Panc1 (cell line): ENCODE data around the gene CYP4F22. TPM values are rescaled to one million over a fixed set of nuclear protein-coding genes. Genes with fewer than 3 reads are reported as not detected.
"Not testable (repeated sequence)": the region's sequence is repeated elsewhere in the genome, so short reads cannot be mapped to it uniquely, and the experiment has no call there.

Experiments
- ATAC-seq: fragments of 200-7000 bp; cut with Tn5 transposase; 2 replicates; pipeline ENCODE4 v1.9.1; 2020; ENCODE audit warnings: mild to moderate bottlenecking, moderate library complexity
- BruUV-seq: library from RNA; stranded (reverse); fragments of 400-500 nt; replicated peaks from 2 replicates; lab custom pipeline; 2021; lab: Mats Ljungman, UMichigan
- CTCF ChIA-PET: fragments of 300-600 bp; sonication (Branson Sonifier 250); formaldehyde crosslinking; loops from one replicate; lab custom pipeline; 2022; ENCODE audit warnings: antibody characterized with exemption; lab: Charles Lee
- POLR2A ChIA-PET: fragments of 300-600 bp; sonication (Branson Sonifier 250); formaldehyde crosslinking; loops from one replicate; lab custom pipeline; 2022; ENCODE audit warnings: antibody characterized with exemption; lab: Charles Lee
- DNase-seq: peaks from one replicate; pipeline ENCODE4 v3.0.0-alpha.2; 2010; ENCODE audit warnings: low read depth, low spot score
- H3K27ac ChIP-seq: 2 replicates; pipeline ENCODE4 v1.5.1; 2011; ENCODE audit warnings: mild to moderate bottlenecking, low read length, inconsistent platforms
- H3K27me3 ChIP-seq: fragments of 200-500 bp; sonication (Bioruptor generic); 2 replicates; pipeline ENCODE4 v1.6.0; 2014; ENCODE audit warnings: low read length, inconsistent platforms; ENCODE audit not compliant: control insufficient read depth, insufficient read depth
- H3K36me3 ChIP-seq: fragments of 200-500 bp; sonication (Bioruptor generic); 2 replicates; pipeline ENCODE4 v1.5.1; 2014; ENCODE audit warnings: inconsistent platforms, mild to moderate bottlenecking, low read length, moderate library complexity; ENCODE audit not compliant: control insufficient read depth, insufficient read depth
- H3K4me1 ChIP-seq: 2 replicates; pipeline ENCODE4 v1.5.1; 2011; ENCODE audit warnings: inconsistent platforms, mild to moderate bottlenecking, low read length, moderate library complexity; ENCODE audit not compliant: control insufficient read depth, insufficient read depth
- H3K4me3 ChIP-seq, 2 experiments: 2 replicates each; pipeline ENCODE4 v1.5.1; 2011 to 2012; ENCODE audit warnings: low read depth in 2 of 2, low read length in 2 of 2, mild to moderate bottlenecking in 2 of 2, inconsistent platforms in 1 of 2, moderate library complexity in 1 of 2
- H3K9me3 ChIP-seq: fragments of 200-500 bp; sonication (Bioruptor generic); 2 replicates; pipeline ENCODE4 v1.5.1; 2014; ENCODE audit warnings: low read depth, mild to moderate bottlenecking, inconsistent platforms, low read length, moderate library complexity; ENCODE audit not compliant: control insufficient read depth, insufficient read depth
- CTCF ChIP-seq: fragments of 450-650 bp; IDR thresholded peaks from 2 replicates; pipeline ENCODE4 v1.5.1; 2017; ENCODE audit warnings: mild to moderate bottlenecking
- POLR2AphosphoS5 ChIP-seq: IDR thresholded peaks from 2 replicates; pipeline ENCODE4 v1.6.1; 2012; ENCODE audit warnings: mild to moderate bottlenecking, low read depth, low read length, moderate library complexity
- SIN3A ChIP-seq: IDR thresholded peaks from 2 replicates; pipeline ENCODE4 v1.6.1; 2012; ENCODE audit warnings: low read depth, mild to moderate bottlenecking, low read length, moderate library complexity, borderline replicate concordance; ENCODE audit not compliant: insufficient read depth
- TCF7L2 ChIP-seq: IDR thresholded peaks from 2 replicates; pipeline ENCODE4 v1.6.1; 2011; ENCODE audit warnings: mild to moderate bottlenecking, low read depth, low read length, inconsistent platforms
- in situ Hi-C: cut with HindIII; loops from 2 replicates; pipeline ENCODE4 v1.10.0; 2016; ENCODE audit warnings: low sequenced_read_pairs, low pct_unique_long_range_greater_than_20kb
- intact Hi-C: fragments of 100-400 bp; cut with micrococcal nuclease; formaldehyde crosslinking; loops from one replicate; pipeline ENCODE4 v1.10.0; 2022; ENCODE audit not compliant: unreplicated experiment
- total RNA-seq: library from RNA; stranded (reverse); gene quantifications from one replicate; pipeline ENCODE4 v1.2.1, GENCODE V29; 2021; ENCODE audit not compliant: unreplicated experiment
- TF ChIP-seq, protein P1 (sequence below), 2 experiments: IDR thresholded peaks; 2 replicates each; pipeline ENCODE4 v1.6.1; 2011 to 2012; ENCODE audit warnings: low read depth in 2 of 2, control low read depth in 1 of 2, low read length in 1 of 2, mild to moderate bottlenecking in 1 of 2, moderate library complexity in 1 of 2; ENCODE audit not compliant: insufficient read depth in 1 of 2

Gene CYP4F22
- total RNA-seq, 1 experiment from 2014 or later = 0.21 TPM

DNA sequence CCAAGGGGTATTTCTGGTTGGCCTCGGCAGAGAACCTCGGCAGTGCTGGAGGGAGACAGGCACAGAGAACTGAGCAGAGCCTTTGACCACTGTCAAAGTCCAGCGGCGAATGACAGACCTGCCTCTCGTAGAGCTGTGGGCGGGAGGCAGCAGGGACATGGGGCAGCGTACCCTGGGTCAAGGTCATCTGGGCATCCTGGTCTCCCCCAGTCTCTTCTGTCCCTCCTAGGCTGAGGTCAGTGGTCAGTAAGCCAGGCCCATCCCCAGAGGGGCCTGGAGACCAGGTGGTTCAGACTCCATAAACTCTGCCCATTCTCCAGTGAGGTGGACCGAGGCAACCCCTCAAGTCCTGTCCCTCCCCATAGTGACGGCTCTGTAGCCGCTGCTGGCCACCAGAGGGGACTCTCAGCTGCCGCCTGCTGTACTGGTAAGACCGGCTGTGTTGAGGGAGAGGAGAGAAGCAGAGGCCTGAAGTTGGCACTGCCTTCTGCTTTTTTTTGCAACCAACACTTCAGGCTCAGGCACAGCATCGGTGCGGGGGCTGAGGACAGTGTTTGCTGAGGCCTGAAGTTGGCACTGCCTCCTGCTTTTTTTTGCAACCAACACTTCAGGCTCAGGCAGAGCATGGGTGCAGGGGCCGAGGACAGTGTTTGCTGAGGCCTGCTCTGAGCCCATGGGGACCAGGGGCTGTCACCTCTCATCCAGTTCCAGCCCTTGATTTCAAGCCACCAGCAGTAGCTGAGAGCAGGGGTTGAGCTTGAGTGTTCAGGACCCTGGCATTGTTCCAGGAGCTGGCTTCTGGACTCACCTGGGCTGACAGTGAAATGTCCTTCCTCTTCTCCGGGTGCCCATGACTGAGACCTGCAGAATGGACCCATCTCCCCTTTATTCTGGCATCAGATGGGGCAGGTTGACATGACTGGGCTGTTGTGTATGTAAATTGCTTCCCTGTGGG lies 28.7 kb upstream of the CYP4F22 start, which contains the start of gene PGLYRP2:
Gene PGLYRP2 (minus strand): TSS at position 111 of the 955 bp plus-strand sequence. CDS start 130 bp downstream, outside the sequence.
- intact Hi-C loops (loop anchor here (10.0 kb wide), 1 partner anchor 75 kb away; no protein-coding TSS in a partner anchor), in situ Hi-C loops (no loop called here)
- no peak for TF ChIP-seq POLR2AphosphoS5
- H3K27me3 ChIP-seq = no peaks in the 10 kb centered on the region
- H3K4me3 ChIP-seq = no peak within 1 kb of the TSS
- H3K36me3 ChIP-seq = no peaks in the 10 kb centered on the region
- H3K27ac ChIP-seq = no peak within 1 kb of the TSS
- POLR2A ChIA-PET = no interaction called here
- H3K9me3 ChIP-seq = no peaks in the 10 kb centered on the region
- ATAC-seq (peak; percentile 88), DNase-seq (no peak)
- CTCF ChIA-PET = interaction anchor here (0.8 kb wide), 1 partner anchor 72 kb away, joined by 6 read pairs; no protein-coding TSS in a partner anchor
- BruUV-seq = no TSS peak
- no peaks in the 10 kb centered on the region for H3K4me1 ChIP-seq

DNA sequence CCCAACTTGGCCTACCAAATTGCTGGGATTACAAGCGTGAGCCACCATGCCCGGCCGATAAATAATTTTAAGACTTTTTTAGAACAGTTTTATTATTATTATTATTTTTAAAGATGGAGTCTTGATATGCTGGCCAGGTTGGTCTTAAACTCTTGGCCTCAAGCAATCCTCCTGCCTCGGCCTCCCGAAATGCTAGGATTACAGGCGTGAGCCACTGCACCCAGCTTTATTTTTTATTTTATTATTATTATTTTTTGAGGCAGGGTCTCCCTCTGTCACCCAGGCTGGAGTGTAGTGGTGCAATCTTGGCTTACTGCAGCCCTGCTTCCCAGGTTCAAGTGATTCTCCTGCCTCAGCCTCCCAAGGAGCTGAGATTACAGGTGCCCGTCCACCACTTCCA lies 27.3 kb upstream of the CYP4F22 start:
- ATAC-seq, H3K4me1 ChIP-seq, H3K27me3 ChIP-seq, H3K4me3 ChIP-seq, DNase-seq, H3K9me3 ChIP-seq, BruUV-seq, intact Hi-C loops, POLR2A ChIA-PET, in situ Hi-C loops, H3K36me3 ChIP-seq, H3K27ac ChIP-seq: not testable (repeated sequence)
- CTCF ChIA-PET = interaction anchor here (0.7 kb wide), 1 partner anchor 275 kb away, joined by 18 read pairs; no protein-coding TSS in a partner anchor

GRCh38 chr19:15485768-15486167 lies 22.6 kb upstream of the CYP4F22 start:
- H3K4me1 ChIP-seq, in situ Hi-C loops, ATAC-seq, H3K36me3 ChIP-seq, CTCF ChIA-PET, H3K9me3 ChIP-seq, H3K27ac ChIP-seq, DNase-seq, H3K27me3 ChIP-seq, BruUV-seq, intact Hi-C loops, H3K4me3 ChIP-seq: not testable (repeated sequence)
- POLR2A ChIA-PET = interaction anchor here (0.5 to 0.7 kb wide), 2 partner anchors 42 to 70 kb away, joined by 3 to 9 read pairs; no protein-coding TSS in a partner anchor

DNA sequence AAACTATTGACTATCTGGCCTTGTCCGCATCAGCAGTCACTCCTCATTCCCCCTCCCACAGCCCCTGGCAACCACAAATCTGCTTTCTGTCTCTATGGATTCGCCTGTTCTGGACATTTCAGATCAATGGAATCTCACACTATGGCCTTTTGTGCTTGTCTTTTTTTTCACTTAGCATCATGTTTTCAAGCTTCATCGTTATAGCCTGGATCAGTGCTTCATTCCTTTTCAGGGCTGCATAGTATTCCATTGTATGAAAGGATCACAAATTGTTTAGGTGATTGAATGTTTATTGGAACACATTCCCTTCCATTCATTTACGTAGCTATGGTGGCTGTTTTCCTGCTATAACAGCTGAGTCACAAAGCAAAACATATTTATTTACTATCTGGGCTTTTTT lies 21.3 kb upstream of the CYP4F22 start:
- BruUV-seq = no TSS peak
- POLR2A ChIA-PET = no interaction called here

More for the DNA sequence above, 21.3 kb upstream of the CYP4F22 start:
- H3K4me1 ChIP-seq = no peaks in the 10 kb centered on the region
- CTCF ChIA-PET = no interaction called here
- H3K4me3 ChIP-seq = no peak overlapping the region
- no peaks in the 10 kb centered on the region for H3K9me3 ChIP-seq
- intact Hi-C loops (no loop called here), in situ Hi-C loops (no loop called here)
- no peak overlapping the region for H3K27ac ChIP-seq
- ATAC-seq (no peak), DNase-seq (no peak)
- H3K27me3 ChIP-seq = no peaks in the 10 kb centered on the region
- TF ChIP-seq SIN3A (no peak), CTCF (no peak), POLR2AphosphoS5 (no peak), TCF7L2 (no peak)
- TF ChIP-seq, protein P1, sequence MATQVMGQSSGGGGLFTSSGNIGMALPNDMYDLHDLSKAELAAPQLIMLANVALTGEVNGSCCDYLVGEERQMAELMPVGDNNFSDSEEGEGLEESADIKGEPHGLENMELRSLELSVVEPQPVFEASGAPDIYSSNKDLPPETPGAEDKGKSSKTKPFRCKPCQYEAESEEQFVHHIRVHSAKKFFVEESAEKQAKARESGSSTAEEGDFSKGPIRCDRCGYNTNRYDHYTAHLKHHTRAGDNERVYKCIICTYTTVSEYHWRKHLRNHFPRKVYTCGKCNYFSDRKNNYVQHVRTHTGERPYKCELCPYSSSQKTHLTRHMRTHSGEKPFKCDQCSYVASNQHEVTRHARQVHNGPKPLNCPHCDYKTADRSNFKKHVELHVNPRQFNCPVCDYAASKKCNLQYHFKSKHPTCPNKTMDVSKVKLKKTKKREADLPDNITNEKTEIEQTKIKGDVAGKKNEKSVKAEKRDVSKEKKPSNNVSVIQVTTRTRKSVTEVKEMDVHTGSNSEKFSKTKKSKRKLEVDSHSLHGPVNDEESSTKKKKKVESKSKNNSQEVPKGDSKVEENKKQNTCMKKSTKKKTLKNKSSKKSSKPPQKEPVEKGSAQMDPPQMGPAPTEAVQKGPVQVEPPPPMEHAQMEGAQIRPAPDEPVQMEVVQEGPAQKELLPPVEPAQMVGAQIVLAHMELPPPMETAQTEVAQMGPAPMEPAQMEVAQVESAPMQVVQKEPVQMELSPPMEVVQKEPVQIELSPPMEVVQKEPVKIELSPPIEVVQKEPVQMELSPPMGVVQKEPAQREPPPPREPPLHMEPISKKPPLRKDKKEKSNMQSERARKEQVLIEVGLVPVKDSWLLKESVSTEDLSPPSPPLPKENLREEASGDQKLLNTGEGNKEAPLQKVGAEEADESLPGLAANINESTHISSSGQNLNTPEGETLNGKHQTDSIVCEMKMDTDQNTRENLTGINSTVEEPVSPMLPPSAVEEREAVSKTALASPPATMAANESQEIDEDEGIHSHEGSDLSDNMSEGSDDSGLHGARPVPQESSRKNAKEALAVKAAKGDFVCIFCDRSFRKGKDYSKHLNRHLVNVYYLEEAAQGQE (IDR thresholded peaks at IDR 0.05; ENCODE audit: insufficient read depth in 1 of 2, low read depth in 2 of 2, low read length in 1 of 2) = no peak
- H3K36me3 ChIP-seq = no peaks in the 10 kb centered on the region
